ENCODE results near the gene HRAS. TPM values are rescaled to one million over a fixed set of nuclear protein-coding genes. Genes with fewer than 3 reads are reported as not detected.

The HRAS gene
- polyA plus RNA-seq, 3 donors, result 10.1 to 32.9 (median 10.3) TPM

- peaks cover 5 to 35% (median 17%) of the 10 kb centered on the region in 3 donors for H3K27me3 Mint-ChIP-seq (ENCODE audit: low read depth in 3 of 3)
- H3K9me3 ChIP-seq (replicated peaks in 1 of 2; ENCODE audit: control insufficient read depth in 1 of 2, insufficient read depth in 1 of 2, low read length in 2 of 2), result no peaks in the 10 kb centered on the region
- no peak for DNase-seq
- no peak overlapping the region for H3K9ac ChIP-seq (ENCODE audit: insufficient read depth, low read length, poor library complexity, severe bottlenecking)
- no peaks in the 10 kb centered on the region for H3K36me3 Mint-ChIP-seq
- no peaks in the 10 kb centered on the region for H3K4me1 Mint-ChIP-seq
- H3K79me2 ChIP-seq (ENCODE audit: insufficient read depth, low read length), result no peaks in the 10 kb centered on the region
- H3K36me3 ChIP-seq (replicated peaks in 1 of 2; ENCODE audit: control insufficient read depth in 1 of 2, insufficient read depth in 2 of 2, low read length in 2 of 2), result no peaks in the 10 kb centered on the region
- TF ChIP-seq CTCF (IDR thresholded peaks at IDR 0.05), result no peak
- peaks cover 0 to 3% (median 0%) of the 10 kb centered on the region in 7 donors for H3K9me3 Mint-ChIP-seq
- peaks cover 2 to 12% of the 10 kb centered on the region in 2 donors for H3K4me1 ChIP-seq (ENCODE audit: control insufficient read depth in 1 of 2, insufficient read depth in 2 of 2, low read length in 2 of 2)
- H2AFZ ChIP-seq (ENCODE audit: insufficient read depth, low read depth, low read length, poor library complexity, severe bottlenecking), result no peak overlapping the region
- H3K27ac Mint-ChIP-seq, result no peak overlapping the region
- H3K27me3 ChIP-seq (ENCODE audit: control insufficient read depth in 2 of 2, insufficient read depth in 2 of 2, low read length in 2 of 2), result peaks cover 0 to 23% of the 10 kb centered on the region in 2 donors
- intact Hi-C loops (cut with micrococcal nuclease), result no loop called here
- no peak overlapping the region for H3K4me3 Mint-ChIP-seq
- H4K20me1 ChIP-seq (ENCODE audit: insufficient read depth, low read length), result no peaks in the 10 kb centered on the region
- 93% methylated on average over 3 of the region's 5 CpGs for WGBS (ENCODE audit: insufficient coverage)
- H3K27ac ChIP-seq (ENCODE audit: low read depth in 1 of 2, low read length in 2 of 2), result no peak overlapping the region
- no peak overlapping the region for H3K4me3 ChIP-seq (replicated peaks in 1 of 3; ENCODE audit: low read depth in 2 of 3, low read length in 3 of 3)
- no peak overlapping the region for H3K4me2 ChIP-seq (replicated peaks; ENCODE audit: extremely low read depth, low read length, poor library complexity, severe bottlenecking)
These were observed 15.3 kb upstream of the HRAS start for GRCh38 chr11:550746-551085.

DNA sequence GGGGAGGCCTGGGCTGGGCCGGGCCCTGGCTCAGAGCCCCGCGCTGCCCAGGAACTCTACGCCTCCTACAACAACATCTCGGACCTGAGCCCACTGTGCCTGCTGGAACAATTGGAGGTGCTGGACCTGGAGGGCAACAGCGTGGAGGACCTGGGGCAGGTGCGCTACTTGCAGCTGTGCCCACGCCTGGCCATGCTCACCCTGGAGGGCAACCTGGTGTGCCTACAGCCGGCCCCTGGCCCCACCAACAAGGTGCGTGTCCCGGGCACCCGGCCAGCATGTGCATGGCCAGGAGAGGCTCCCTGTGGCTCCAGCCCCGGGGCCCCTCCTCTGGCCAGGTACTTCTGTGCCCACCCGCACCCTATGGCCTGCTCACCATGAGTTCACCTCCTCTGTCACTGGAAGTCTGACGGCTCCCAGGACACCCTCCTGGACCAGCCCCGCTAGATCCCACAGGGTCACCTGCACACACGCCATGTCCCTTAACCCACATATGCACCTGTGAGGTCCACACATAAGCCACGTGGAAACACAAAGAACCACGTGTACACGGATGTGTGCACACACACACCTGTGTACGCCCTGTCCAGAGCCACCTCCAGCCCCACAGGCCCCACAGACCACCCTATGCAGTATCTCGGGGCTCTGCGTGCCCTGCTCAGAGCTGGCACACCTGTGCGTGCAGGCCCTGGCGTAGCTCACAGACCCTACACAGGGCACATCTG lies 14.8 kb upstream of the HRAS start:
- TF ChIP-seq CTCF (IDR thresholded peaks at IDR 0.05), result no peak
- no peak overlapping the region for H3K27ac Mint-ChIP-seq
- no peaks in the 10 kb centered on the region for H3K36me3 Mint-ChIP-seq
- no peaks in the 10 kb centered on the region for H3K9me3 ChIP-seq (replicated peaks in 1 of 2; ENCODE audit: control insufficient read depth in 1 of 2, insufficient read depth in 1 of 2, low read length in 2 of 2)
- H3K27me3 ChIP-seq (ENCODE audit: control insufficient read depth in 2 of 2, insufficient read depth in 2 of 2, low read length in 2 of 2), result peaks cover 0 to 22% of the 10 kb centered on the region in 2 donors
- peaks cover 2 to 6% of the 10 kb centered on the region in 2 donors for H3K4me1 ChIP-seq (ENCODE audit: control insufficient read depth in 1 of 2, insufficient read depth in 2 of 2, low read length in 2 of 2)
- no peak overlapping the region for H3K4me3 Mint-ChIP-seq
- no peak overlapping the region for H3K27ac ChIP-seq (ENCODE audit: low read depth in 1 of 2, low read length in 2 of 2)
- no peak overlapping the region for H3K4me3 ChIP-seq (replicated peaks in 1 of 3; ENCODE audit: low read depth in 2 of 3, low read length in 3 of 3)
- intact Hi-C loops (cut with micrococcal nuclease), result no loop called here
- DNase-seq, result no peak
- 98% methylated on average over 25 of the region's 25 CpGs for WGBS (ENCODE audit: insufficient coverage)
- peaks cover 5 to 29% (median 17%) of the 10 kb centered on the region in 3 donors for H3K27me3 Mint-ChIP-seq (ENCODE audit: low read depth in 3 of 3)
- H3K4me2 ChIP-seq (replicated peaks; ENCODE audit: extremely low read depth, low read length, poor library complexity, severe bottlenecking), result no peak overlapping the region
- no peak overlapping the region for H3K9ac ChIP-seq (ENCODE audit: insufficient read depth, low read length, poor library complexity, severe bottlenecking)
- no peaks in the 10 kb centered on the region for H3K79me2 ChIP-seq (ENCODE audit: insufficient read depth, low read length)
- no peaks in the 10 kb centered on the region for H3K36me3 ChIP-seq (replicated peaks in 1 of 2; ENCODE audit: control insufficient read depth in 1 of 2, insufficient read depth in 2 of 2, low read length in 2 of 2)
- peaks cover 0 to 3% (median 0%) of the 10 kb centered on the region in 7 donors for H3K9me3 Mint-ChIP-seq
- H3K4me1 Mint-ChIP-seq, result no peaks in the 10 kb centered on the region
- no peak overlapping the region for H2AFZ ChIP-seq (ENCODE audit: insufficient read depth, low read depth, low read length, poor library complexity, severe bottlenecking)
- H4K20me1 ChIP-seq (ENCODE audit: insufficient read depth, low read length), result no peaks in the 10 kb centered on the region

All from CD14-positive monocyte (primary cell).